ENCODE results near the gene FBH1.

The FBH1 gene

DNA sequence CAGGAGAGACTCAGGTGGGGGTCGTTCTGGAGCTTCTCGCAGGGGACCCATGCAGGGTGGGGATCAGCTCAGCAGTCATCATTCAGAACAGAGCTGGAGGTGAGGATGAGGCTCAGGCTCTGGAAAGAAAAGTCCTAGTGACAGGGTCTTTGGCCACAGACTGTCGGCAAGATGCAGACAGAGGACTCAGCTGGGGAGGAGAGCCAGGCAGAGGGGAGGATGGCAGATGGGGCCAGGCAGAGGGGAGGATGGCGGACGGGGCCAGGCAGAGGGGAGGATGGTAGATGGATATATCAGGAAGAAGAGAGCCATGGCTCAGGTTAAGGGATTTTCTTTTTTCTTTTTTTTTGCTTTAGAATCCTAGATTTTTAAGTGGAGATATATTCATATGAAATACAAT is 95.0 kb downstream of the FBH1 start:
- Histone ChIP-seq H3K4me3 (ENCODE audit: insufficient read depth in 1 of 2, low read depth in 1 of 2, low read length in 2 of 2) (no peak overlapping the region), H3K14ac (ENCODE audit: low read length in 2 of 2) (no peak overlapping the region), H3K27ac (ENCODE audit: low read length, poor library complexity, severe bottlenecking) (no peak overlapping the region), H2BK120ac (ENCODE audit: low read depth, low read length) (no peak overlapping the region), H2BK15ac (ENCODE audit: low read depth, poor library complexity, severe bottlenecking) (no peak overlapping the region), H2BK5ac (ENCODE audit: low read depth, low read length, poor library complexity, severe bottlenecking) (no peak overlapping the region), H2AFZ (ENCODE audit: low read depth, low read length) (no peak overlapping the region), H2BK12ac (ENCODE audit: low read length in 2 of 2) (no peak overlapping the region), H3K4me1 (ENCODE audit: control insufficient read depth, insufficient read depth, low read depth, low read length) (no peaks in the 10 kb centered on the region), H3K27me3 (ENCODE audit: control insufficient read depth in 1 of 2, insufficient read depth in 1 of 2, low read length in 2 of 2) (peaks cover 0 to 10% of the 10 kb centered on the region in 2 experiments), H4K8ac (ENCODE audit: low read length) (no peak overlapping the region), H3K18ac (ENCODE audit: low read depth in 1 of 2, low read length in 2 of 2) (no peak overlapping the region), H3K9me3 (ENCODE audit: control insufficient read depth, low read length) (no peaks in the 10 kb centered on the region), H3K4ac (ENCODE audit: low read depth in 1 of 2, low read length in 2 of 2) (no peak overlapping the region), H3K79me1 (replicated peaks; ENCODE audit: low read length, poor library complexity, severe bottlenecking) (no peaks in the 10 kb centered on the region), H3K9ac (ENCODE audit: low read length) (no peak overlapping the region), H3K36me3 (ENCODE audit: control insufficient read depth in 1 of 2, insufficient read depth in 2 of 2, low read depth in 1 of 2, low read length in 2 of 2) (no peaks in the 10 kb centered on the region), H3K4me2 (ENCODE audit: low read length, poor library complexity, severe bottlenecking) (no peak overlapping the region), H3K23ac (ENCODE audit: low read length in 2 of 2) (no peak overlapping the region), H4K91ac (ENCODE audit: low read length) (no peak overlapping the region), H2AK5ac (ENCODE audit: low read length, severe bottlenecking) (no peak overlapping the region)
- 81% methylated on average over 5 of the region's 5 CpGs for WGBS
- DNase-seq: no peak
